Activated naive CD8-positive, alpha-beta T cell treated with anti-CD3 and anti-CD28 coated beads, Interleukin-2, amount 50 U/mL, for 24 hours (primary cell): ENCODE data around the gene CXXC5.

Experiments
- ATAC-seq: fragments of 150-1000 bp; cut with Tn5 transposase; one replicate; pipeline ENCODE4 v1.10.0; 2021
- DNase-seq: peaks from one replicate; pipeline ENCODE4 v3.0.0; 2021
- H3K27ac Mint-ChIP-seq: one replicate; pipeline ENCODE4 v1.8.0; 2021; ENCODE audit warnings: mild to moderate bottlenecking, mixed read lengths
- H3K27me3 Mint-ChIP-seq: one replicate; pipeline ENCODE4 v1.8.0; 2021; ENCODE audit warnings: mixed read lengths
- H3K36me3 Mint-ChIP-seq: one replicate; pipeline ENCODE4 v1.8.0; 2021; ENCODE audit warnings: low read depth, mixed read lengths
- H3K4me1 Mint-ChIP-seq: one replicate; pipeline ENCODE4 v1.8.0; 2021; ENCODE audit warnings: mixed read lengths
- H3K4me3 Mint-ChIP-seq: one replicate; pipeline ENCODE4 v1.8.0; 2021; ENCODE audit warnings: mild to moderate bottlenecking, moderate library complexity, mixed read lengths
- H3K9me3 Mint-ChIP-seq: one replicate; pipeline ENCODE4 v1.8.0; 2021; ENCODE audit warnings: mixed read lengths

CXXC5 gene

DNA sequence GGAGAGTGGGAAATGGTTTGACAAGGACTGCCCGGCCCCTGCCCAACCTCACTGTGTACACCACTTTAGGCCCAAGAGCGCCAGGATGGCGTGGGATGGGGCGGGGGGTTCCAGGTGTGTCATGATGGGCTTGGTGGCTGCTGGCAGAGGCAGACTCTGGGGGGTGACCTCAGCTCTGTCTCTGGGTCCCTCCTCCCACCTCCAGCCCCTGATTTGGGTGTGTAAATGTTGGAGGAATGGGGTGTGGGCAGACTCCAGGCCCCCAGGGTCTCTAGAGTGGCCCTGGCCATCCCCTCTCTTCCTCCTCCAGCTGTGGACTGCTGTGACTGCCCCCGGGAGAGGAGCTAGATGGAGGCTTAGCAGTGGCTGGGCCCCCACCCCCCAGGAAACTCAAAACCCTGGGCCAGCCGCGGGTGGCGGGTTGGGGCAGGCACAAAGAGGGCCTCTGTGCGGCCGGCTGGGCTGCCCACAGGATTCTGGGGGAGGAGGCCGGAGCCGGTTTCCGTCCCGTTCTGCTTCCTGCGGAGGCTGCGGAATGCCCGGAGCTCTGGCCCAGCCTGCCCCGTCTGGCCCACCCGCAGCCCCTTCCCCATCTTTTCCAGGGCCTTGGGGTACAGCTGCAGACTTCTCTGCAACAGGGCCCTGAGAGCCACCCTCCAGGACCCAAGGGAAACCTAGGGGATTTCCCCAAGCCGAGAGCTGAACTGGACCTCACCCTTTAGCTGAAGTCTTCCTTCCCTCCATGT lies 23.1 kb downstream of the CXXC5 start:
- Mint-ChIP-seq H3K9me3 (no peaks in the 10 kb centered on the region), H3K27me3 (no peaks in the 10 kb centered on the region), H3K4me1 (peaks cover 42% of the 10 kb centered on the region), H3K27ac (peak overlapping the region; percentile 23), H3K4me3 (no peak overlapping the region), H3K36me3 (no peaks in the 10 kb centered on the region)
- DNase-seq (no peak), ATAC-seq (no peak)

- H3K36me3 Mint-ChIP-seq: no peaks in the 10 kb centered on the region
- ATAC-seq: no peak
- no peak overlapping the region for H3K4me3 Mint-ChIP-seq
- DNase-seq: no peak
- no peak overlapping the region for H3K27ac Mint-ChIP-seq
- no peaks in the 10 kb centered on the region for H3K9me3 Mint-ChIP-seq
- peaks cover 1% of the 10 kb centered on the region for H3K27me3 Mint-ChIP-seq
- peaks cover 11% of the 10 kb centered on the region for H3K4me1 Mint-ChIP-seq
These were observed 27.1 kb downstream of the CXXC5 start for GRCh38 chr5:139675213-139675612.

GRCh38 chr5:139675825-139676224 lies 27.7 kb downstream of the CXXC5 start:
- no peak for ATAC-seq

DNA sequence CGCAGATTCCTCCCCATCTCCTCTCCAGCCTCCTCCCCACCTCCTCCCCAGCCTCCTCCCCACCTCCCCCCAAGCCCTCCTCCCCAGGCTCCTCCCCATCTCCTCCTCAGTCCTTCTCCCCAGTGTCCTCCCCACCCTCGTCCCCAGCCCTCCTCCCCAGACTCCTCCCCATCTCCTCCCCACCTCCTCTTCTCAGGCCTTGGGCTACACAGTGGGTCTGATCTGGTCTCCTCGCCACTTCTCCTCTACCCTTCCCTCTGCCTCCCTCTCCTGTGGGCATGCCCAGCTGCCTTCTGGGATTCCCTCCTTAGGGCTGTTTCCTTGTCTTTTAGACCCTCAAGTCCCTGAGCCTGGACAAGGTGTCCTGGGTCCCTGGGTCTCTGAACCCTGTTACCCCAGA lies 28.3 kb downstream of the CXXC5 start:
- peaks cover 1% of the 10 kb centered on the region for H3K27me3 Mint-ChIP-seq
- no peak for DNase-seq
- H3K27ac Mint-ChIP-seq: no peak overlapping the region
- no peak for ATAC-seq
- H3K4me1 Mint-ChIP-seq: peaks cover 4% of the 10 kb centered on the region
- no peaks in the 10 kb centered on the region for H3K9me3 Mint-ChIP-seq
- H3K4me3 Mint-ChIP-seq: no peak overlapping the region
- H3K36me3 Mint-ChIP-seq: no peaks in the 10 kb centered on the region

More at GRCh38 chr5:139675825-139676224, 27.7 kb downstream of the CXXC5 start:
- H3K9me3 Mint-ChIP-seq: no peaks in the 10 kb centered on the region
- H3K27me3 Mint-ChIP-seq: peaks cover 1% of the 10 kb centered on the region
- DNase-seq: no peak
- no peak overlapping the region for H3K27ac Mint-ChIP-seq
- H3K4me1 Mint-ChIP-seq: peaks cover 5% of the 10 kb centered on the region
- H3K4me3 Mint-ChIP-seq: no peak overlapping the region
- no peaks in the 10 kb centered on the region for H3K36me3 Mint-ChIP-seq

DNA sequence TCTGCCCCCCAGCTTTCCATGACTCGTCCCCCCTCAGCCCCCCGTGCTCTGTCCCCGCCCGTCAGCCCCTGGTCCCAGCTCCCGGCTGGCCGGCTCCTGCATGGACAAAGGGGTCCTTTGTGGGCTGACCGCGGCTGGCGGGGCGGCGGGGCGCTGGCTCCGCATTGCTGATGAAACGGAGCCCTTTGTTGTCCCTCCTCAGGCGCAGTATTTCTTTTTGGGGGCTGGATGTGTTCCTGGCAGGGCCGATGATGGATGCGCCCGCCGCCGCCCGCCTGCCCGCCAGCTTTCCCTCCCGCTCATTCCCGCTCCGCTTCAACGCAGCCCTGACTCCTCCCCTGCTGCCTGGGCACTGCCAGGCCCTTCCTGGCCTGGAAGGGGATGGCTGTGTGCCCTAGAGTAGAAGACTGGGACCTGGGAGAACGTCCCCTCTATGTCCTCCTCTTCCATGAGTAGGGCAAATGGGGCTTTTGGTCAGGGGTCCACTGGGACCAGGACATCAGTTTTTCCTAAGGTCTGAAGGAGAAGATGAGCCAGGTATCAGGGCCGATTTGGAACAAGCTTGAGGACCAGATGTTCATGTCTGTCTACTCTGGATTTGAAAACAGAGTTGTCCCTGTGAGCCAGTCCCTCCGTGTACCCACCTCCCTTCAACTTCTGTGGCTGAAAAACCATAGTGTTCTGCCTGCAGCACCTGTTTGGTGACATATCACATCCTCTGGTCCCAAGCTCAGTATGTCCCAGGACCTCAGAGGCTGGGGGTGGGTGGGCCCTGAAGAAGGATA lies 29.0 kb downstream of the CXXC5 start:
- Mint-ChIP-seq H3K9me3 (no peaks in the 10 kb centered on the region), H3K27me3 (peaks cover 1% of the 10 kb centered on the region), H3K27ac (no peak overlapping the region), H3K4me3 (no peak overlapping the region), H3K36me3 (no peaks in the 10 kb centered on the region), H3K4me1 (no peaks in the 10 kb centered on the region)
- DNase-seq: no peak
- ATAC-seq: no peak

GRCh38 chr5:139677736-139678613 lies 29.8 kb downstream of the CXXC5 start:
- Mint-ChIP-seq H3K4me1 (peaks cover 3% of the 10 kb centered on the region), H3K27ac (no peak overlapping the region), H3K36me3 (no peaks in the 10 kb centered on the region), H3K27me3 (peaks cover 1% of the 10 kb centered on the region), H3K4me3 (no peak overlapping the region), H3K9me3 (no peaks in the 10 kb centered on the region)
- DNase-seq (no peak), ATAC-seq (no peak)

DNA sequence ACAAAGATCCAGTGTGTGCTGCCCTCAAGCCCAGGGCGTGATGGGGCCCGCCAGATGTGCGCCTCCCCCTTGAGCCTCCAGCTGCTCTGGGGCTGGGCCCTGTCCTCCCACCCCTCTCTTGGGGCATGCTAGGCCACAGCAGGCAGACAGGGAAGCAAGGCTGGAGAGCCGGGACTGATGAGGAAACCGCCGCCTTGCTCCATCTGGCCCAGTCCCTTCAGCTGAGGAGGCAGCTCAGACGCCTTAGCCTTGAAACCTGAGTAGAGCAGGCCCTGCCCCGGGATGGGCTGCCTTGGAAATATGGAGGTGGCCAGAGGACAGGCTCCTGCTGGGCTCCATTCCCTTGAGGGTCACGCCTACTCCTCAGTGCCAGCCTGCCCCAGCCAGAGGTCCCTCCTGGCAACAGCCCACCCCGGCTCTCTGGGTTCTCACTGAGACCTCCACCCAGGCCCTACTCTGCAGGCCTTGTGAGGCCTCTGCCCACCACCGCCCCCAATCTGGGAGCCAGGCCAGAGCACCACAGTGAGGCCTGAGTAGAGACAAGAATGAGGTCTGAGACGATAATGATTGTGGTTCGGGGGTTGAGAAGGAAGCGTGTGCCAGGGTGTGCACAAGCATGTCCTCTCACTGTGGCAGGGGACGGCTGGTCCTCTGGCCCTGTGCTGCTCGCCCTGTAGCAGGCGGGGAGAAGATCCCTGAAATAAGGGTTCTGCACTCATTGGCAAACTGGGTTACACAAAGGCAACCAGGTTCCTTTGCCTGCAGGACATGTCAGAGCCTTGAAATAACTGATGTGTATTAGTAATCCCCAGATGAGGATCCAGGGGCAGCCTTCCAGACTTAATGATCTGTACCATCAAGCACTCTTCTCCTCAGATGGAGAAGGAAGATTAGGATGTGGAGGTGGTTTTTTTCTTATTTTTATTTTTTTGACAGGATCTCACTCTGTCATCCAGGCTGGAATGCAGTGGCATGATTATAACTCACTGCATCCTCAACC lies 30.9 kb downstream of the CXXC5 start:
- peaks cover 3% of the 10 kb centered on the region for H3K36me3 Mint-ChIP-seq
- DNase-seq (no peak), ATAC-seq (no peak)
- H3K9me3 Mint-ChIP-seq: no peaks in the 10 kb centered on the region
- peaks cover 10% of the 10 kb centered on the region for H3K4me1 Mint-ChIP-seq
- peaks cover 1% of the 10 kb centered on the region for H3K27me3 Mint-ChIP-seq
- H3K4me3 Mint-ChIP-seq: no peak overlapping the region
- no peak overlapping the region for H3K27ac Mint-ChIP-seq

- ATAC-seq (no peak), DNase-seq (no peak)
- Mint-ChIP-seq H3K9me3 (no peaks in the 10 kb centered on the region), H3K36me3 (peaks cover 3% of the 10 kb centered on the region), H3K4me3 (no peak overlapping the region), H3K27me3 (peaks cover 1% of the 10 kb centered on the region), H3K27ac (no peak overlapping the region), H3K4me1 (peaks cover 17% of the 10 kb centered on the region)
These were observed 32.4 kb downstream of the CXXC5 start for GRCh38 chr5:139680368-139681111.

GRCh38 chr5:139681112-139681458 lies 32.9 kb downstream of the CXXC5 start:
- H3K36me3 Mint-ChIP-seq: peaks cover 3% of the 10 kb centered on the region
- H3K4me3 Mint-ChIP-seq: no peak overlapping the region
- DNase-seq: no peak
- ATAC-seq: no peak
- H3K27ac Mint-ChIP-seq: no peak overlapping the region
- H3K9me3 Mint-ChIP-seq: no peaks in the 10 kb centered on the region
- peaks cover 22% of the 10 kb centered on the region for H3K4me1 Mint-ChIP-seq
- peaks cover 1% of the 10 kb centered on the region for H3K27me3 Mint-ChIP-seq

DNA sequence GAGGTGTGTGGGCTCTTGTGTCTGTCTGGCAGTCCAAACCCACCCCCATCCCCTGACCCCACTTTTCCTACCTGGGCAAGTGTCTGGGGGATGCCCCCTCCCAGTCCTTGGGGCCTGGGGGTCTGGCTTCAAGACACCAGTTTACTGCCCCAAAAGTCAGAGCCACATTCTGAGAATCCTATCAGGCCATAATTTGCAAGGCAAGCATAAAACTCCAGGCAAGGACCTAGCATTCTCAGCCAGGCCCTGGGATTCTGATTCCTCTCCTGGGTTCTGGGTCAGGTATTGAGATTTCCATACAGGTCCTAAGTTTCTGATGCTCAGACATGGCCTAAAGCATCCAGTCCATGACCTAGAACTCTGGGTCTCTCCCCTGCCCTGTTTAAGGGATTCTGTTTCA lies 33.3 kb downstream of the CXXC5 start:
- Mint-ChIP-seq H3K27me3 (peaks cover 1% of the 10 kb centered on the region), H3K4me3 (no peak overlapping the region), H3K9me3 (no peaks in the 10 kb centered on the region), H3K4me1 (peaks cover 26% of the 10 kb centered on the region), H3K27ac (no peak overlapping the region), H3K36me3 (peaks cover 3% of the 10 kb centered on the region)
- ATAC-seq (no peak), DNase-seq (no peak)

DNA sequence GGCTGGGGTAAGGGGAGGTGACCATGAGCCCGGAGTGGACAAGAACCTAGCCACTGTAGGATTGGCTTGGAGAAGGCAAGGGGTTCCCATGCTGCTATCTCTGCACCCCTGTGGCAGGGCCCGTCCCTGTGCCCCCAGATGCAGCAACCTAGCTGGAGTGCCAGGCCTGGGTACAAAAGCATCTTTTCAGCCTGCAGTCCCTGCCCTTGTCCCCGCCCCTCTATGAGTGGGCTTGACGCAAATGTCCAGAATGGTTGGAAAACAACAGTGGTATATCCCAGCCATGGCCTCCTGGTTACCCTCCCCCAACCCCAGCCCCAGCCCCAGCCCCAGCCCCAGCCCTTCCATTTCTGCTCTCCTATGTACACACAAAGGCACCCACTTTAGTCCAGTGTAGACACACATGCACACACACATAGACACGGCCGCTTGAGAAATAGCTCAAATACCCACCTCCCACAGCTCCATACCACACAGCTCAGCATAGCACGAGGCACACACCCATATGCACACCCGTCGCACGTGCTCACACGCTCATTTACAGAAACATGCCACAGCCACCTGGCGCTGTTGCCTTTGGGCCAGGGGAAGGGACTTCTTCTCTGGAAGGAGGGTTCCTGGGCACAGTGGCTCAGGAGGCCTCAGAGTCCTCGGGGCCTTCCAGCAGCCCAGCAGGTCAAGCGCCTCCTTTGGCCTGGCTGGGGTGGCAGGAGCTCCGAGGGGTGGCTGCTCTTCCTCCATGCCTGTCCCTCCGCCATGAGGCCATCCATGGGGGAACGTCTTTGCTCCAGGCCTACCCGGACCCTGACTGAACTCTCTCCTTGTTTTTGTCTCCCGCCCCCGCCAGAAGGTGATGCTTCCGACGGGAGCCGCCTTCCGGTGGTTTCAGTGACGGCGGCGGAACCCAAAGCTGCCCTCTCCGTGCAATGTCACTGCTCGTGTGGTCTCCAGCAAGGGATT lies 34.1 kb downstream of the CXXC5 start:
- DNase-seq: no peak
- Mint-ChIP-seq H3K27ac (no peak overlapping the region), H3K4me1 (peaks cover 27% of the 10 kb centered on the region), H3K9me3 (no peaks in the 10 kb centered on the region), H3K36me3 (peaks cover 3% of the 10 kb centered on the region), H3K4me3 (no peak overlapping the region), H3K27me3 (no peaks in the 10 kb centered on the region)
- no peak for ATAC-seq
